OCI-LY7 (cell line): ENCODE results near the gene TGM3. TPM values are rescaled to one million over a fixed set of nuclear protein-coding genes. Genes with fewer than 3 reads are reported as not detected.

ENCODE experiments used
- BruUV-seq: library from RNA; stranded (reverse); fragments of 400-500 nt; replicated peaks from 2 replicates; lab custom pipeline; 2021; lab: Mats Ljungman, UMichigan
- CTCF ChIA-PET: fragments of 300-600 bp; sonication (Branson Sonifier 250); formaldehyde crosslinking; loops from one replicate; lab custom pipeline; 2022; ENCODE audit warnings: antibody characterized with exemption; ENCODE audit not compliant: unreplicated experiment; lab: Charles Lee
- POLR2A ChIA-PET: fragments of 300-600 bp; sonication (Branson Sonifier 250); formaldehyde crosslinking; loops from one replicate; lab custom pipeline; 2022; ENCODE audit warnings: antibody characterized with exemption; lab: Charles Lee
- DNase-seq: peaks from one replicate; pipeline ENCODE4 v3.0.0-alpha.2; 2015; ENCODE audit warnings: low spot score
- H2AFZ ChIP-seq: fragments of 200-600 bp; sonication (generic), shearing (Covaris generic); 2 replicates; pipeline ENCODE4 v1.6.1; 2014; ENCODE audit warnings: mild to moderate bottlenecking, antibody characterized with exemption, low read length, moderate library complexity
- H3K27ac ChIP-seq: fragments of 200-600 bp; sonication (generic); 2 replicates; pipeline ENCODE4 v1.5.1; 2014; ENCODE audit warnings: mixed run types, low read depth, mild to moderate bottlenecking, moderate library complexity, low read length, inconsistent platforms; ENCODE audit not compliant: poor library complexity, severe bottlenecking
- H3K36me3 ChIP-seq: fragments of 200-600 bp; sonication (generic); 2 replicates; pipeline ENCODE4 v1.6.1; 2014; ENCODE audit warnings: mild to moderate bottlenecking, antibody characterized with exemption, low read length, moderate library complexity, mixed read lengths; ENCODE audit not compliant: insufficient read depth
- H3K4me1 ChIP-seq: fragments of 200-600 bp; sonication (generic); 2 replicates; pipeline ENCODE4 v1.5.1; 2014; ENCODE audit warnings: mild to moderate bottlenecking, low read length; ENCODE audit not compliant: insufficient read depth, poor library complexity, severe bottlenecking
- H3K4me2 ChIP-seq: fragments of 200-600 bp; sonication (generic); 2 replicates; pipeline ENCODE4 v1.6.1; 2014; ENCODE audit warnings: mild to moderate bottlenecking, low read length
- H3K4me3 ChIP-seq: fragments of 200-600 bp; sonication (generic); 2 replicates; pipeline ENCODE4 v1.5.1; 2014; ENCODE audit warnings: mild to moderate bottlenecking, low read depth, low read length; ENCODE audit not compliant: poor library complexity, severe bottlenecking
- H3K79me2 ChIP-seq: fragments of 200-600 bp; sonication (generic); 2 replicates; pipeline ENCODE4 v1.6.1; 2016; ENCODE audit warnings: low read depth, mild to moderate bottlenecking, low read length, moderate library complexity, mixed read lengths; ENCODE audit not compliant: insufficient read depth
- H3K9me2 ChIP-seq: fragments of 200-600 bp; sonication (generic); 2 replicates; pipeline ENCODE4 v1.6.1; 2016; ENCODE audit warnings: mild to moderate bottlenecking, low read length, mixed read lengths; ENCODE audit not compliant: insufficient read depth
- H3K9me3 ChIP-seq: fragments of 200-600 bp; sonication (generic); 2 replicates; pipeline ENCODE4 v1.6.1; 2014; ENCODE audit warnings: mild to moderate bottlenecking, mixed run types, low read length, mixed read lengths
- H4K20me1 ChIP-seq: fragments of 200-600 bp; sonication (generic); 2 replicates; pipeline ENCODE4 v1.6.1; 2014; ENCODE audit warnings: mild to moderate bottlenecking, antibody characterized with exemption, low read length, moderate library complexity, mixed read lengths; ENCODE audit not compliant: insufficient read depth
- EZH2phosphoT487 ChIP-seq: fragments of 200-600 bp; sonication (generic); IDR thresholded peaks from 2 replicates; pipeline ENCODE4 v1.6.1; 2018; ENCODE audit warnings: low read depth, borderline replicate concordance, mild to moderate bottlenecking, mixed run types, antibody characterized with exemption, low read length, moderate library complexity, mixed read lengths
- intact Hi-C: fragments of 100-400 bp; cut with micrococcal nuclease; formaldehyde crosslinking; loops from one replicate; pipeline ENCODE4 v1.10.0; 2022; ENCODE audit not compliant: unreplicated experiment
- total RNA-seq, 2 experiments: library from RNA; depleted of rRNA in 1 of 2; stranded (reverse); fragments of >200 nt in 1 of 2; shearing (Covaris generic) in 1 of 2; gene quantifications; 2 replicates each; pipeline ENCODE4 v1.2.3, GENCODE V29; 2014 to 2022
- TF ChIP-seq, protein P1 (sequence below): fragments of 200-600 bp; sonication (generic); conservative IDR thresholded peaks from 2 replicates; pipeline ENCODE4 v1.5.1; 2014; ENCODE audit warnings: mild to moderate bottlenecking, antibody characterized with exemption, low read length, moderate library complexity, mixed read lengths

The TGM3 gene
- total RNA-seq, 2 experiments from 2014 or later, result not detected

DNA sequence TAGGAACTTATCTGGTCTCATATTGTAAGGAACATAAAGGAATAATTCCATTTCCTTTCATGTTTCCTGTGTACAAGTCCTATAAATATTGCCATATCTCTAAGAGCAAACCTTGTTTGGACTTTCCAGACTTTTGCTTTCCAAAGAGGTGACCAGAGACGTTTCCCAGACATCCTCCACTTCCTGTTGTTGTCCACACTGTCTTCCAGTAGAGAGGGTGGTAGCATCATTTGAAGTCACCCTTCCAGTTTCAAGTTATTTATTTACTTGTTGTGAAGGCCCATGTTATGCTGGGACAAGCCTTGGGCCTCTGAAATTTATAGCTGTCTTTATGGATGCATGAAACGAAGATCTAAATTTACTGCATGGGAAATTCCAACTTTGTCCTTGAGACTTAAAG is 10.6 kb upstream of the TGM3 start:
- BruUV-seq, result no TSS peak
- H3K4me1 ChIP-seq, result no peaks in the 10 kb centered on the region
- H3K27ac ChIP-seq, result no peak overlapping the region
- H2AFZ ChIP-seq, result no peak overlapping the region
- intact Hi-C loops, result no loop called here
- no peaks in the 10 kb centered on the region for H3K36me3 ChIP-seq
- H3K9me2 ChIP-seq, result no peaks in the 10 kb centered on the region
- TF ChIP-seq, protein P1, sequence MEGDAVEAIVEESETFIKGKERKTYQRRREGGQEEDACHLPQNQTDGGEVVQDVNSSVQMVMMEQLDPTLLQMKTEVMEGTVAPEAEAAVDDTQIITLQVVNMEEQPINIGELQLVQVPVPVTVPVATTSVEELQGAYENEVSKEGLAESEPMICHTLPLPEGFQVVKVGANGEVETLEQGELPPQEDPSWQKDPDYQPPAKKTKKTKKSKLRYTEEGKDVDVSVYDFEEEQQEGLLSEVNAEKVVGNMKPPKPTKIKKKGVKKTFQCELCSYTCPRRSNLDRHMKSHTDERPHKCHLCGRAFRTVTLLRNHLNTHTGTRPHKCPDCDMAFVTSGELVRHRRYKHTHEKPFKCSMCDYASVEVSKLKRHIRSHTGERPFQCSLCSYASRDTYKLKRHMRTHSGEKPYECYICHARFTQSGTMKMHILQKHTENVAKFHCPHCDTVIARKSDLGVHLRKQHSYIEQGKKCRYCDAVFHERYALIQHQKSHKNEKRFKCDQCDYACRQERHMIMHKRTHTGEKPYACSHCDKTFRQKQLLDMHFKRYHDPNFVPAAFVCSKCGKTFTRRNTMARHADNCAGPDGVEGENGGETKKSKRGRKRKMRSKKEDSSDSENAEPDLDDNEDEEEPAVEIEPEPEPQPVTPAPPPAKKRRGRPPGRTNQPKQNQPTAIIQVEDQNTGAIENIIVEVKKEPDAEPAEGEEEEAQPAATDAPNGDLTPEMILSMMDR, result no peak
- TF ChIP-seq EZH2phosphoT487, result no peak
- no peak overlapping the region for H3K4me2 ChIP-seq
- CTCF ChIA-PET, result interaction anchor here (0.5 kb wide), 1 partner anchor 508 kb away, joined by 3 read pairs; no protein-coding TSS in a partner anchor
- POLR2A ChIA-PET, result no interaction called here
- no peaks in the 10 kb centered on the region for H4K20me1 ChIP-seq
- H3K9me3 ChIP-seq, result no peaks in the 10 kb centered on the region
- no peaks in the 10 kb centered on the region for H3K79me2 ChIP-seq
- no peak for DNase-seq
- H3K4me3 ChIP-seq, result no peak overlapping the region

DNA sequence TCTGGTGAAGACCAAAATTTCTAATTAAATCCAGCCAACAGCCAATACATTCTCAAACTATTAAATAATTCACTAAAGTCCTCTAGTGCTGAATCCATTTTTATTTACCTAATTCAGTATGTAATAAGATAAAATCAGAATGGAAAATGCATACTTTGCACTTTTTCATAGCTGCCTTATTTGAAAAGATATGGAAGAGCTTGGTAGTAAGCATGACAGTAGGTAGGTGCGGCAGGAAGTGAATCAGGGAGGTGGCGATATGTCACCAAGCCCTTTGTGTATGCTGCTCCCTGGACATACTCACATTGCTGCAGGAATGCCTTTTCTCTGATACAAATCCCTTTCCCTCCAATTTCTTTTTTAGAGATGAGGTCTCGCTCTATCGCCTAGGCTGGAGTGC is 10.2 kb upstream of the TGM3 start:
- TF ChIP-seq, protein P1, result no peak
- no peak for TF ChIP-seq EZH2phosphoT487
- DNase-seq, result no peak
- Histone ChIP-seq H3K27ac (no peak overlapping the region), H3K9me3 (no peaks in the 10 kb centered on the region), H3K4me1 (no peaks in the 10 kb centered on the region), H3K4me2 (no peak overlapping the region), H3K79me2 (no peaks in the 10 kb centered on the region), H3K4me3 (no peak overlapping the region), H2AFZ (no peak overlapping the region), H3K36me3 (no peaks in the 10 kb centered on the region), H3K9me2 (no peaks in the 10 kb centered on the region), H4K20me1 (no peaks in the 10 kb centered on the region)
- intact Hi-C loops, result no loop called here
- ChIA-PET CTCF (interaction anchor here (0.5 kb wide), 1 partner anchor 509 kb away, joined by 3 read pairs; no protein-coding TSS in a partner anchor), POLR2A (no interaction called here)
- no TSS peak for BruUV-seq

DNA sequence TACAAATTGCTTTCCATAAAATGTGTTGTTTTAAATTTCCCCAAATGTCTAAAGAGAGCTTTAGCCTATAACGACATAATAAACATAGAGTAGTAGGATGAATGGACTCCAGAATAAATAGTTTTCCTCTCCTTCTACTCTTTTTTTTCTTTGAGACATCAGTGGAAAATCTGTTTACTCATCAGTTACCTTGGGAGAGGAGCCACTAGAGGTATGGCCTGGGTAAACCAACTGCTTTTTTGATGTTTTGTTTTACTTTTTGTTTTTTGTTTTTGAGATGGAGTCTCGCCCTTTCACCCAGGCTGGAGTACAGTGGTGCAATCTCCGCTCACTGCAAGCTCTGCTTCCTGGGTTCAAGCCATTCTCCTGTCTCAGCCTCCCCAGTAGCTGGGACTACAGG is 8.3 kb upstream of the TGM3 start:
- POLR2A ChIA-PET, result interaction anchor here (0.7 kb wide), 1 partner anchor 389 kb away, joined by 4 read pairs; no protein-coding TSS in a partner anchor

More for the DNA sequence above, 8.3 kb upstream of the TGM3 start:
- no peaks in the 10 kb centered on the region for H3K79me2 ChIP-seq
- H3K9me3 ChIP-seq, result no peaks in the 10 kb centered on the region
- no peaks in the 10 kb centered on the region for H3K36me3 ChIP-seq
- H3K27ac ChIP-seq, result no peak overlapping the region
- DNase-seq, result no peak
- no peak overlapping the region for H2AFZ ChIP-seq
- CTCF ChIA-PET, result no interaction called here
- TF ChIP-seq, protein P1, result no peak
- TF ChIP-seq EZH2phosphoT487, result no peak
- intact Hi-C loops, result no loop called here
- BruUV-seq, result no TSS peak
- no peaks in the 10 kb centered on the region for H3K9me2 ChIP-seq
- H3K4me3 ChIP-seq, result no peak overlapping the region
- H4K20me1 ChIP-seq, result no peaks in the 10 kb centered on the region
- no peaks in the 10 kb centered on the region for H3K4me1 ChIP-seq
- no peak overlapping the region for H3K4me2 ChIP-seq
